ENCODE data around the gene INTS14.

DNA sequence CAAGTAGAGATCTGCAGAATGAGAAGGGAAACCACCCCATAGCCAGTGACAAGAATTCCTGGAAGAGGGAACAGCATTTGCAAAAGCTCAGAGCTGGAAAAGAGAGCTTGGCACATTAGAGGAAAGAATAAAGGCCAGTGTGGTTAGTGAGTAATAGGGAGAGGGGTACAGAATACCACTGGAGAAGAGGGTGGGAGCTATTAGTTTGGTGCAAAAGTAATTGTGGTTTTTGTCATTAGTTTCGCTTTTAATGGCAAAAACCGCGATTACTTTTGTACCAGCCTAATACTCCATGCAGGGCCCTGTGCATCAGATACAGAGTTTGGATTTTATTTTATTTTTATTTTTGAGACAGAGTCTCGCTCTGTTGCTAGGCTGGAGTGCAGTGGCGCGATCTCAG, 20.6 kb upstream of the INTS14 start:
- TF ChIP-seq, protein P1, sequence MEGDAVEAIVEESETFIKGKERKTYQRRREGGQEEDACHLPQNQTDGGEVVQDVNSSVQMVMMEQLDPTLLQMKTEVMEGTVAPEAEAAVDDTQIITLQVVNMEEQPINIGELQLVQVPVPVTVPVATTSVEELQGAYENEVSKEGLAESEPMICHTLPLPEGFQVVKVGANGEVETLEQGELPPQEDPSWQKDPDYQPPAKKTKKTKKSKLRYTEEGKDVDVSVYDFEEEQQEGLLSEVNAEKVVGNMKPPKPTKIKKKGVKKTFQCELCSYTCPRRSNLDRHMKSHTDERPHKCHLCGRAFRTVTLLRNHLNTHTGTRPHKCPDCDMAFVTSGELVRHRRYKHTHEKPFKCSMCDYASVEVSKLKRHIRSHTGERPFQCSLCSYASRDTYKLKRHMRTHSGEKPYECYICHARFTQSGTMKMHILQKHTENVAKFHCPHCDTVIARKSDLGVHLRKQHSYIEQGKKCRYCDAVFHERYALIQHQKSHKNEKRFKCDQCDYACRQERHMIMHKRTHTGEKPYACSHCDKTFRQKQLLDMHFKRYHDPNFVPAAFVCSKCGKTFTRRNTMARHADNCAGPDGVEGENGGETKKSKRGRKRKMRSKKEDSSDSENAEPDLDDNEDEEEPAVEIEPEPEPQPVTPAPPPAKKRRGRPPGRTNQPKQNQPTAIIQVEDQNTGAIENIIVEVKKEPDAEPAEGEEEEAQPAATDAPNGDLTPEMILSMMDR (IDR thresholded peaks at IDR 0.05), result no peak
- no peak for TF ChIP-seq ZFX (IDR thresholded peaks at IDR 0.05; ENCODE audit: borderline replicate concordance)

Measured in 22Rv1 (cell line).